Dermis blood vessel endothelial cell (primary cell): ENCODE data around the gene IFITM2. TPM values are rescaled to one million over a fixed set of nuclear protein-coding genes. Genes with fewer than 3 reads are reported as not detected.
"Not testable (repeated sequence)": the region's sequence is repeated elsewhere in the genome, so short reads cannot be mapped to it uniquely, and the experiment has no call there.

Source experiments
- DNase-seq: peaks from one replicate; pipeline ENCODE4 v3.0.0; 2010
- total RNA-seq: library from RNA; depleted of rRNA; stranded (reverse); fragments of >200 nt; gene quantifications from 2 replicates; pipeline ENCODE4 v1.2.3, GENCODE V29; 2014

Gene IFITM2
- total RNA-seq, 1 donor from 2014 or later, result 69.8 TPM

- DNase-seq, result not testable (repeated sequence)
These were observed 41.8 kb downstream of the IFITM2 start for GRCh38 chr11:349270-349954.

- DNase-seq, result not testable (repeated sequence)
These were observed 42.6 kb downstream of the IFITM2 start for GRCh38 chr11:350033-350722.

DNA sequence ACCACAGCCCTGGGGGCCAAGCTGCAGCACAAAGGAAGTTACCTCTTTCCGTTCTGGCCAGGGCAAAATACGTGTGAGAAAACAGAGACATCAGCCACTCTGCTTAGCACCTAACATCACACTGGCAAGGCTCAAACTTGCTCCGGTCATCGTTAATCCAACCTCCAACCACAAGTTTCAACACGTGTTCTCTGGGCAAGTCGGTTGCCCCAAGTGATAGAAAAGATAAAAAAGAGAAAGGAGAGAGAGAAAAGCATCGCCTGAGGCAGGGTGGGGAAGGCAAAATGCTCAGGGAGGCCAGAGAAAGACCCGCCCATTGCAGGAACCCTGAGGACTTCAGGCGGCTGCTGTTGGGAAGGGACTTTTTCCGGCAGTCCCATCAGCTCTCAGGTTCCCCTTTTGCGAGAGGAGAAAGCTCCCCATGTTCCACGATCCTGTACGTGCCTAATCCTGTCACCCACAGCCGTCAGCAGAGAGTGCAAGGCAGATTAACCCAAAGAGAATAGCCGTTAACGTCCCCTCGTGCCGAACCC lies 43.2 kb downstream of the IFITM2 start:
- no peak for DNase-seq

DNA sequence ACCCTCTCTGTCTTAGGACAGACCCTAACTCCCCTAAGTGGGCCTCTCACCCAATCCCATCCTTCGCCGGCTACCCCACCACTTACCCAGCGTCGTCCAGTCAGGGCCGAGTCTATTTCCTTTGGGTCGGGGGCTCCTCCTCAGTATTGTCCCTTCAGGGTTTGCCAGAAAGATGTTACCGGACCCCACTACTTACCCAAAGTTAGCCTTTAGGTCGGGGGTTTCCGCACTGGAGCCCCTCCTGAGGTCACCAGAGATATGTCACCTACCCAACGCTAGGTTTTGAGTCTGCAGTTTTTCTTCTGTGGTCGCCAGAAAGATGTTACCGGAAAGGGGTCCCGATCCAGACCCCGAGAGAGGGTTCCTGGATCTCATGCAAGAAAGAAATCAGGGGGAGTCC lies 43.8 kb downstream of the IFITM2 start:
- no peak for DNase-seq

GRCh38 chr11:352456-353031 lies 44.9 kb downstream of the IFITM2 start:
- DNase-seq, result no peak

DNA sequence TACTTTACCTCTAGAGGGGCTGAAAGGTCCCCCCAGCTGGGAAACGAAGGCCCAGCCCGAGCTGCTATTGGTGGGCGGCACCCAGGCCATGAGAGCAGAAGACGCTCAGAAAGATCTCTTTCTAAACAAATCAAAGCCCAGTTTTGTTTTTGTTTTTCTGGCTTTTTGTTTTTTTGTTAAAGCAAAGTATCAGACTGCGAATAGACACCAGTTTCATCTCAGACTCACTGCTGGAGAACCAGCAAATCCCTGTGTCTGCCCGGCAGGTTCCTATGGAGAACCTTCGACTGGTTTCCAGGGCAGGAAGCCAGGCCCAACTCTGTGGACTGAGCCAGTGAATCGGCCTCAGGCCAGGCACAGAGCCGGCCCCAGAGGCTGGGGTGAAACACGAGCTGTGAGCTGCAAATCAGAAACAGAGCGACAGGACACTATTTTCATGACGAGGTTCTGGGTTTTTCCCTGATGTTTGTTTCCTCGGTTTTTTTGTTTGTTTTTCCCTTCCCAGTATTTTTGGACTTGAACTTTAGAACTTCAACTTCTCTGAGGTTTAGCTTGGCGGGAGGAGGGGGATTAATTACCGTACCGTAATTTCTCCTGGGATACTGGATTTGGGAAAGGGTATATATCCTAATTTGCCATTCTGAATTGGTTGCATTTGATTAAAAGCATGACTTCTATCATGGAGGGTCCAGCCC lies 45.7 kb downstream of the IFITM2 start:
- DNase-seq, result peak; percentile 55

GRCh38 chr11:355581-356458 lies 48.2 kb downstream of the IFITM2 start:
- peak; percentile 96 for DNase-seq

DNA sequence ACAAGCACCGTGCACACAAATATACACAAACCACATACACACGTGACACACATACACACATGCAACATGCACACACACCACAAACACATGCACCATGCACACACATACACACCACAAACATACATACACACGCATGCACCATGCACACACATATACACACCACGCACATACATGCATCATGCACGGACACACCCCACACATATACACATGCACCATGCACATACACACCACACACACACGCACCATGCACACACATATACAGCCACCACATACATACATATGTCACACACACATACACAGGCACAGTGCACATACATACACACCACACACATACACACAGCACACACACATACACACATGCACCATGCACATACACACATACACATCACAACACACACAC lies 49.0 kb downstream of the IFITM2 start:
- no peak for DNase-seq

DNA sequence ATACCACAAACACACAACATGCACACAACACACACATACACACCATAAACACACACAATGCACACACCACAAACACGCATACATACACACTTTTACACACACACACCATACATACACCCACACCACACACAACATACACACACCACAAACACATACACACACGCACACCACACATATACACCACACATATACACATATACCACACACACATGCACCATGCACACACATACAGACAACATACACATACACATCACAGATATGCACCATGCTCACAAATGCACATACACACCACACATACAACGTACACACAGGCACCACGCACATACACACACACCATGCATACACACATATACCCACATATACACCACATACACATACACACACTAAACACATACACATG lies 50.0 kb downstream of the IFITM2 start:
- no peak for DNase-seq

DNA sequence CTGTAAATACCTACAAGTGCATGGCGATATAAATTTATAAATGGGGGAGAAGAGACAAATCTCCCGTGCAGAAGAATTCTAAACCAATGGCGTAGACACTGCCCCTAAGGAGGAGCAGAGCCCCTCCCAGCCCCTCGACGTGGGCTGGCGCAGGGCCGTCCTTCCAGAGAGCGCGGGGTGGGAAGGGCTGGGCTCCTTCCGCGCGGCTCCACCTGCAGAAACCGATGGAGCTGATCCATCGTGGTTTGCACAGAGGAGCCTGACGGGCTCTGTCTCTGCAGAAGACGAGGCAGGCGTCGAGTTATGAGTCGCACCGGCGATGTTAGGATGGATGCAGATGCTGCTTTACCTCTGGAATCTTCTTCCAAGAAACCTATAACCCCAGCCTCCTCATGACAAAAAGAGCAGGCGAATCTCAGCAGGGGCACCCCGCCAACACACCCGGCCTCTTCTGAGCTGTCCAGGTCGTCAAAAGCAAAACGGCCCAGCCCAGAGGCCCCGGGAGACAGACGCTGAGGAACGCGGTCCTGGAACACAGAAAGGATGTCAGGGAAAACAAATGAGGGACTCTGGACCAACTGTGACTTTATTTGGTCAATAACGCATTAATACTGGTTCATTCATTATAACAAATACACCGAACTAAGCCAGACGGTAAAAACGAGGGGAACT lies 50.6 kb downstream of the IFITM2 start:
- no peak for DNase-seq

Other genes with a start within 250 kb of the IFITM2 start
- gene SCGB1C1, start 114.7 kb upstream of the IFITM2 start, total RNA-seq, result not detected in 2 replicates
- 13.4 and 17.3 TPM in 2 replicates for gene BET1L, start 100.4 kb upstream of the IFITM2 start, total RNA-seq
- 127 and 140 TPM in 2 replicates for gene RIC8A, start 100.1 kb upstream of the IFITM2 start, total RNA-seq
- gene SIRT3, start 71.5 kb upstream of the IFITM2 start, total RNA-seq, result 7.1 and 9.0 TPM in 2 replicates
- 160 and 183 TPM in 2 replicates for gene PSMD13, start 70.8 kb upstream of the IFITM2 start, total RNA-seq
- gene NLRP6, start 29.4 kb upstream of the IFITM2 start, total RNA-seq, result not detected in 2 replicates
- gene PGGHG, start 18.7 kb upstream of the IFITM2 start, total RNA-seq, result 15.1 and 28.4 TPM in 2 replicates
- gene IFITM5, start 8.3 kb upstream of the IFITM2 start, total RNA-seq, result not detected in 2 replicates
- 0.37 and 3.4 TPM in 2 replicates for gene IFITM1, start 6.2 kb downstream of the IFITM2 start, total RNA-seq
- gene IFITM3, start 13.0 kb downstream of the IFITM2 start, total RNA-seq, result 41.4 and 80.2 TPM in 2 replicates
- gene B4GALNT4, start 61.7 kb downstream of the IFITM2 start, total RNA-seq, result 0.42 and 5.6 TPM in 2 replicates
- gene PKP3, start 86.4 kb downstream of the IFITM2 start, total RNA-seq, result 0.09 and 0.68 TPM in 2 replicates
- 43.2 and 52.2 TPM in 2 replicates for gene SIGIRR, start 107.2 kb downstream of the IFITM2 start, total RNA-seq
- gene ANO9, start 134.2 kb downstream of the IFITM2 start, total RNA-seq, result 0.42 and 10.7 TPM in 2 replicates
- gene PTDSS2, start 142.5 kb downstream of the IFITM2 start, total RNA-seq, result 34.5 and 50.2 TPM in 2 replicates
- gene RNH1, start 199.4 kb downstream of the IFITM2 start, total RNA-seq, result 257 and 310 TPM in 2 replicates
- 51.6 and 70.2 TPM in 2 replicates for gene HRAS, start 227.8 kb downstream of the IFITM2 start, total RNA-seq
- 0.56 and 0.68 TPM in 2 replicates for gene LRRC56, start 229.7 kb downstream of the IFITM2 start, total RNA-seq